SK-N-MC (cell line): ENCODE measurements around the gene RAMP1.

ENCODE experiments used
- DNase-seq: peaks from one replicate; pipeline ENCODE4 v3.0.0-alpha.2; 2011; ENCODE audit warnings: low read depth, low spot score
- H3K27ac ChIP-seq: fragments of 200-600 bp; sonication (generic); 2 replicates; pipeline ENCODE4 v1.5.1; 2016; ENCODE audit warnings: mixed run types
- H3K36me3 ChIP-seq: fragments of 200-600 bp; sonication (generic); 2 replicates; pipeline ENCODE4 v1.6.1; 2017; ENCODE audit warnings: antibody characterized with exemption, low read length, mixed read lengths; ENCODE audit not compliant: insufficient read depth
- H3K4me3 ChIP-seq: fragments of 200-600 bp; sonication (generic); 2 replicates; pipeline ENCODE4 v1.5.1; 2016
- H3K9ac ChIP-seq: fragments of 200-600 bp; sonication (generic); 2 replicates; pipeline ENCODE4 v1.8.0; 2017; ENCODE audit warnings: mixed run types, mixed read lengths; ENCODE audit not compliant: insufficient read length
- H3K9me3 ChIP-seq: fragments of 200-600 bp; sonication (generic); 2 replicates; pipeline ENCODE4 v1.6.1; 2017; ENCODE audit warnings: low read depth, mild to moderate bottlenecking, antibody characterized with exemption, low read length, moderate library complexity, mixed read lengths
- EZH2 ChIP-seq: fragments of 200-600 bp; sonication (generic); IDR thresholded peaks from one replicate; pipeline ENCODE4 v1.6.1; 2017; ENCODE audit warnings: antibody characterized with exemption
- FOXP2 ChIP-seq: optimal IDR thresholded peaks from 2 replicates; pipeline ENCODE3; 2011; ENCODE audit warnings: mild to moderate bottlenecking, moderate library complexity; ENCODE audit not compliant: insufficient read depth; ENCODE audit errors: extremely low read length, control extremely low read depth
- POLR2AphosphoS5 ChIP-seq: IDR thresholded peaks from 2 replicates; pipeline ENCODE4 v1.6.1; 2012; ENCODE audit warnings: mild to moderate bottlenecking, low read depth, low read length, borderline replicate concordance

RAMP1 gene

DNA sequence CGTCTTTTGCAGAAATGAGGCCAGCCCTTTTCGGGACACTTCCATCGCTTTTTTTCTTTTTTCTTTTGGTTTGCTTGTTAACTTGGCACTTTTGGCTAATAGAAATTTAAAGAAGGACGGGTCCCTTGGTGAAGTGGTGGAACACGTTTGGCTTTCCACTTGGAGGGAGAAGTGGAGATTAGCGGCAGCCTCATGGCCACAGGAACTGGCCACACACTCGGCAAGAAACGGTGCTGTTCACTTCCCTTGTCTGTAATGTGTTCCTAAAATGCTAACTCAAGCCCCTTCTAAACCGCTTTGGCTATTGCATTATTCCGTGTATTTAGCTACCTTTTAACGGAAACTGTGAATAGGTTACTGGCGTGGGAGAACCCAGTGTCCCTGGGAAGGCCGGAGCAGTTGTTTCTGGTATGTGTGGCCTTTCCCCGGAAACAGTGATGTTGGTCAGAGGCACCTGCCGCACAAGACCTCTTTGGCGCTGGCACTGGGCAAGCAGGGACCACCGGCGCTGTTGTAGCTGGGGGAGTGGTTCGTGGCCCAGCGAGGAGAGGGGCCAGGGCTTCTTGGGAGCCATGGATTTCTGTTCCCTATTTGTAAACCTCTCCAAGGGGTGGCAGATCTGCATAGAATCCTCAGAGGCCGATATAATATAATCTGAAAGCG, 981 bp downstream of the RAMP1 start:
- peak overlapping the region; percentile 87 for H3K9ac ChIP-seq
- H3K36me3 ChIP-seq: no peaks in the 10 kb centered on the region
- H3K9me3 ChIP-seq: no peaks in the 10 kb centered on the region
- peak overlapping the region; percentile 33 for H3K27ac ChIP-seq
- peak overlapping the region; percentile 96 for H3K4me3 ChIP-seq
- no peak for TF ChIP-seq EZH2
- DNase-seq: no peak

DNA sequence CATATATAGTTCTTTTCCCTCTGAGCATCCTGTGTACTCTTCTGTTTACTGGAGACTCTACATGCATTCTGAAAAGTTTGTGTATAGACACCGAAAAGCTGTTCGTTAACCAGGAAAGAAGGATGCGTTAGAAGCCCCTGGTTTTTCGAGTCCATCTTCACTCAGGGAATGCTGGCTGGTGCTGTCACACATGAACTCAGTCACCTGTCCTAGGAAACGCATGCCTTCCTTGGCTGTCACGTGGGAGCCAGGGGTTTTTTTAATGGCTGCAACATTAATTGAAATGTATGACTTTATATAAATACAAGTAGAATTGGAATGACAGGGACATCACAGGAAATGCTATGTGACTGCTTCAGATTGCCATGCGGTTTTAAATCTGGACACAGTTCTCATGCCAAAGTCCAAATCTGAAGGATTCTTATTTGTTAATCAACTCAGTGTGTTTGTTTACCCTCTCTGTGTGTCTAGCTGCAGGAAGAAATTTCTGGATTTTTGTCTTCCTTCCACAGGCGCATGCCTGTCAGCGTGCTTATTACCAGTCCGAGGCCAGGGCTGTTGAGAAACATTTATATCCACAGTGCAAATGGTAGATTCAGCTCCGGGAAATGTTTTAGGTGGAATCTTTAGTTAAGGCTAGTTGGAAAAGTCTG, 2.6 kb downstream of the RAMP1 start:
- Histone ChIP-seq H3K27ac (peak overlapping the region; percentile 44), H3K9me3 (no peaks in the 10 kb centered on the region), H3K36me3 (no peaks in the 10 kb centered on the region), H3K4me3 (peak overlapping the region; percentile 96), H3K9ac (no peak overlapping the region)
- DNase-seq: no peak
- TF ChIP-seq EZH2: no peak
- TF ChIP-seq POLR2AphosphoS5: no peak
- no peak for TF ChIP-seq FOXP2

DNA sequence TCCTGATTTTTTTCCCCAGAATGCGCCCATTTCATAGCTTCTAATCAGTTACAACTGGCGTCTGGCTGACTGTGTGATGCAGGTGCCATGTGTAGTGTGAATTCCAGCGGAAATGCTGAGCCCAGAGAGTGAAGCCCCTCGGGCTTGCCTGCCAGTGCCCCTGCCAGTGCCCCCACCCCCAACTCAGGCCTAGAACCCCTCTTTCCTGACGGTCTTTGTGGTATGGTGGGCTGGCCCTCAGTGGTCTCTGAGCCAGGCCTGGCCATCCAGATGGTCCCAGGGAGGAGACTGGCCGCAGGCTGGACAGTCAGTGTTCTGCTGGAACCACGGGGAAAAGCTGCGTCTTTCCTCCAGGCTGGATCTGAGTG, 3.1 kb downstream of the RAMP1 start:
- Histone ChIP-seq H3K27ac (no peak overlapping the region), H3K9me3 (no peaks in the 10 kb centered on the region), H3K4me3 (no peak overlapping the region), H3K9ac (no peak overlapping the region), H3K36me3 (no peaks in the 10 kb centered on the region)
- TF ChIP-seq FOXP2 (no peak), POLR2AphosphoS5 (no peak), EZH2 (no peak)
- DNase-seq: no peak

DNA sequence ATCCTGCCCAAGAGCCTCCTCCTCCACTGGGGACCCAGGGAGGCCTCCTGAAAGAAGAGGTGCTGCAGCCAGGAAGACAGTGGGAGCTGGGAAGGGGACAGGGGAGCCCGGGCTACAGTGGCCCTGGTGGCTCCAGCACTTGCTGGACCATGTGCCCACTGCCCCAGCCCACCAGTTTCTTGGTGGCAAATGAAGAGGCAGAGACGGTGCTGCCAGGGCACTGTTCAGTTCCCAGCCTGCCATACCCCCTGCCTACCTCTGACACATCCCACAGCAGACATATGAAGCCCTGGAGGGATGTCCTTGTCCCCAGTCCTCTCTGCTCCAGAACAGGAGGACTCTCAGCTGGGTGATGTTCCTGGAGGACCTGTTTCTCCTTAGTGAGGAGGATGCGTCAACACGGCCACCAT, 3.7 kb downstream of the RAMP1 start:
- Histone ChIP-seq H3K9ac (no peak overlapping the region), H3K27ac (peak overlapping the region; percentile 42; the same call in 1 of the 2 replicates), H3K36me3 (no peaks in the 10 kb centered on the region), H3K9me3 (no peaks in the 10 kb centered on the region), H3K4me3 (no peak overlapping the region)
- no peak for DNase-seq
- no peak for TF ChIP-seq EZH2

DNA sequence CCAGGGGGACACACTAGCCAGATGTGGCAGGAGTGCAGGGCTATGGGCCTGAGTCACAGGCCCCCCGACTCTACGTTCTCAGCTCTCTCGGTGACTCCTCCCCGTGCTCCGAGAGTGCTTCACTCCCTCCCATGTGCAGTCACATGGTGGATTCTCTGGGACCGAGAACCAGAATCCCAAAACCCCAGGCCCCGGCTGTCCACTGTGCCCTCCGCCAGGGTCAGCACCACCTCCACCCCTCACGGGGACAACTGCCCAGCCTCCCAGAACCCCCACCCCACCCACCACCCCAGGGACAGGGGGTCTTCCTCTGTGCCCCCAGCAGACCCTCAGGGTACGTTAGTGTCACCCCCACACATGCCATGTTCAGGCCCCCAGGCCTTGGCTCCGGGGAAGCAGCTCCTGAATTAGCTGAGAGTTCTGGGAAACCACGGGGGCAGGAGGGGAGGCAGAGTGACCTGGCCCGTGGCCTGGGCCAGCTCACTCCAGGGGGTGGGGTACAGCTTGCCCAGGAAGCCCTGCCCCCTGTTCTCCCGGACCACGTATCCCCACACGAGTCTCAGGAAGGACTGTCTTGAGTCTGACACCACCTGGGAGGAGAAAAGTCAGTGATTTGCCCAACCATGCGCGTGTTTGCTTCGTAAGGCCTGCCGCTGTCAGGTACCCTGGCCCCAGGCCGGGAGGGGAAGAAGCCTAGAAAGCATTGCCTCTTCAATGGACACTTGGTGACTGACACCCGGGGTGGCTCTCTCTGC, 4.4 kb downstream of the RAMP1 start:
- no peaks in the 10 kb centered on the region for H3K36me3 ChIP-seq
- no peak for DNase-seq
- no peak overlapping the region for H3K4me3 ChIP-seq
- H3K9me3 ChIP-seq: no peaks in the 10 kb centered on the region
- H3K27ac ChIP-seq: peak overlapping the region; percentile 42
- peak overlapping the region; percentile 19 for H3K9ac ChIP-seq
- TF ChIP-seq EZH2: no peak
- TF ChIP-seq FOXP2: no peak
- no peak for TF ChIP-seq POLR2AphosphoS5

DNA sequence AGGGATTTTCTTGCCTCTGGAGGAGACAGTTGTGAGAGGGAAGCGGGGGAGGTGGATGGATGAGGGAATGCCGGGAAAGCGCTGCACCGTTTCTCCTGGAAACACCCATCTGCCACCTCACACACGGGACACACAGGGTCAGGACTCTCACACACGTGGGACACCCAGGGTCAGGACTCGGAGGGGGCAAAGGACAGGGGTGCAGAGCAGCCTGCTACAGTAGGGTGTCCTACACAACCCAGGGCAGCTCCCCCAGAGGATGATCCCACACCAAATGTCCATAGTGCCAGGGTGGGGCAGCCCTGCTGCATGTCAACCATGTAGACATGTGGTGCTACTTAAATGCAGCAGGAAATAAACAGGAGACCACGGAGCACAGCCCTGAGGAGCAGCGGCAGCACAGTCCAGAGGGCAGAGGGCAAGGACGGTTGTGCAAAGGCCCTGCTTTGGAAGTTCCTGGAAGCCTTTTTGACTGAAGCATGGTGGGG, 5.1 kb downstream of the RAMP1 start:
- H3K36me3 ChIP-seq: no peaks in the 10 kb centered on the region
- H3K9ac ChIP-seq: no peak overlapping the region
- H3K9me3 ChIP-seq: no peaks in the 10 kb centered on the region
- TF ChIP-seq POLR2AphosphoS5: no peak
- peak overlapping the region; percentile 34 for H3K27ac ChIP-seq
- H3K4me3 ChIP-seq: no peak overlapping the region
- DNase-seq: no peak

DNA sequence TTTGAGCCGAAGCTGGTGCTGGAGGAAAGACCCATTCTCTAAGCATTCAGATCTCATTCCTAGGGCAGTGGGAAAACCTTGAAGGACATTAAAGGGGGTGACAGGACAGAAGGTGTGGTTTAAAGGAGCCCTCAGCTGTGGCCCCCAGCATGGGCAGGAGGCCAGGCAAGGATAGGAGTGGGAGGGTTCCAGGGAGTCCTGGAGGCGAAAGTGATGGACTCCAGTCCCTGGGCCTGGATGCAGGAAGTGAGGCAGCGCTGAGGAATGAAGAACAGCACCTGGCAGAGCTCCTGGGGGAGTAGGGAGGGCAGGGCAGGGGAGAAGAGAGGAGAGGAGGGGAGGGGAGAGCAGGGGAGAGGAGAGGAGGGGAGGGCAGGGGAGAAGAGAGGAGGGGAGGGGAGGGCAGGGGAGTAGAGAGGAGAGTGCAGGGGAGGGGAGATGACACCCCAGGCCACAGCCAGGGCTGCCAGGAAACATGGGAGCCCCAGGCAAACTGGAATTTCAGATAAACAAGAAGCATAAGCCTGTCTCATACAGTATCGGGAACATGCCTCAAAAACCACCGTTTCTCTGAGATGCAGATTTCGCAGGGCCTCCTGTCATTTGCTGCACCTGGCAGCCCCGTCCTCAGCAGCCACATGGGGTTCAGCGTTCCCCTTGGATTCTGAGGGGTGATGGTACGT, 5.7 kb downstream of the RAMP1 start:
- no peak for DNase-seq
- Histone ChIP-seq H3K27ac (peak overlapping the region; percentile 34), H3K9me3 (no peaks in the 10 kb centered on the region), H3K4me3 (no peak overlapping the region), H3K9ac (no peak overlapping the region), H3K36me3 (no peaks in the 10 kb centered on the region)
- TF ChIP-seq EZH2 (no peak), POLR2AphosphoS5 (no peak), FOXP2 (no peak)

DNA sequence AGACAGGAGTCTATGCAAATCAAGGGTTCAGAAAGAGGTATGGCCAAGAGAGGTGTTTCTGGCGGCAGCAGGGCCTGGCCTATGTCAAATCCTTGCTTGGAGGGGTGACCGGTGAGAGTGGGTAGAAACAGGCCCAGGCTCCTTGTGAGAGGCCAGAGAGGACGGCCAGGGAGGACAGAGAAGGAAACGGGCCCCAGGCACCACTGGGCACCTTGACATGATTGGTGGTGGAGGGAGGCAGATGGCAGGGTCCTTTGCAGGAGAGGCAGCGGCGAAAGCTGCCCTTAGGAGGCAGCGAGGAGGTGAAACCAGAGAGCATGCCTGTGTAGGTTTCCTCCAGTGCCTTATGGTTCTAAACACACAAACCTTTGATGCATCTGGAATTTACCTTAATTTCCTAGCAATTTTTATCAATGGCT, 6.2 kb downstream of the RAMP1 start:
- no peak overlapping the region for H3K4me3 ChIP-seq
- TF ChIP-seq EZH2: no peak
- H3K27ac ChIP-seq: peak overlapping the region; percentile 14
- no peaks in the 10 kb centered on the region for H3K9me3 ChIP-seq
- no peak for DNase-seq
- no peaks in the 10 kb centered on the region for H3K36me3 ChIP-seq
- H3K9ac ChIP-seq: no peak overlapping the region
